HEK293T (cell line): ENCODE data around the gene IL17RE.

Experiments used
- ARNT ChIP-seq: fragments of 450-650 bp; IDR thresholded peaks from 2 replicates; pipeline ENCODE4 v1.6.1; 2017; ENCODE audit warnings: mild to moderate bottlenecking
- BHLHE40 ChIP-seq: fragments of 450-650 bp; IDR thresholded peaks from 2 replicates; pipeline ENCODE4 v1.6.1; 2016; ENCODE audit warnings: mild to moderate bottlenecking, moderate library complexity, borderline replicate concordance
- CTBP1 ChIP-seq: fragments of 450-650 bp; IDR thresholded peaks from 2 replicates; pipeline ENCODE4 v1.6.1; 2016; ENCODE audit warnings: borderline replicate concordance
- FOXM1 ChIP-seq: fragments of 450-650 bp; IDR thresholded peaks from 2 replicates; pipeline ENCODE4 v1.6.1; 2017; ENCODE audit warnings: mild to moderate bottlenecking, borderline replicate concordance
- L3MBTL2 ChIP-seq: fragments of 450-650 bp; conservative IDR thresholded peaks from 2 replicates; pipeline ENCODE4 v1.6.1; 2016; ENCODE audit warnings: mild to moderate bottlenecking
- SP1 ChIP-seq: fragments of 450-650 bp; IDR thresholded peaks from 2 replicates; pipeline ENCODE4 v1.6.1; 2017
- TARDBP ChIP-seq: fragments of 450-650 bp; IDR thresholded peaks from 2 replicates; pipeline ENCODE4 v1.6.1; 2016

DNA sequence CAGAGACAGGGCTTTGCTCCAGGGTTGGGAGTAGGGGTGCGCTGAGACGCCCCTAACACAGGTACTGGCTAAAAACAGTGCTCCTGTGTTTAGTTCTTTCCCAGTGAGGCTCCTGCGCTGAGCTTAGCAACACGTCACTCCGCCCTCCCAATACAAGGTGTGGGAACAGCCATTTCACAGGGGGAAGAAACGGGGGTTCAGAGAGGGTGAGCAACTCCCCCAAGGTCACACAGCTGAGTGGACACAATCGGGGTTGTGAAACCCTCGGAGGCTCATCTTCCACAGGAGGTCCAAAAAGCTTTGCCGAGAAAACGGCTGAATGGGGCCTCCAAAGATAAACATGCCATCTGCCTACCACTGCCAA, 48.9 kb downstream of the IL17RE start:
- TF ChIP-seq BHLHE40 (no peak), SP1 (no peak), FOXM1 (no peak), CTBP1 (no peak), ARNT (no peak), TARDBP (no peak), L3MBTL2 (no peak)
